ENCODE measurements around the gene HPCAL1.

The HPCAL1 gene

DNA sequence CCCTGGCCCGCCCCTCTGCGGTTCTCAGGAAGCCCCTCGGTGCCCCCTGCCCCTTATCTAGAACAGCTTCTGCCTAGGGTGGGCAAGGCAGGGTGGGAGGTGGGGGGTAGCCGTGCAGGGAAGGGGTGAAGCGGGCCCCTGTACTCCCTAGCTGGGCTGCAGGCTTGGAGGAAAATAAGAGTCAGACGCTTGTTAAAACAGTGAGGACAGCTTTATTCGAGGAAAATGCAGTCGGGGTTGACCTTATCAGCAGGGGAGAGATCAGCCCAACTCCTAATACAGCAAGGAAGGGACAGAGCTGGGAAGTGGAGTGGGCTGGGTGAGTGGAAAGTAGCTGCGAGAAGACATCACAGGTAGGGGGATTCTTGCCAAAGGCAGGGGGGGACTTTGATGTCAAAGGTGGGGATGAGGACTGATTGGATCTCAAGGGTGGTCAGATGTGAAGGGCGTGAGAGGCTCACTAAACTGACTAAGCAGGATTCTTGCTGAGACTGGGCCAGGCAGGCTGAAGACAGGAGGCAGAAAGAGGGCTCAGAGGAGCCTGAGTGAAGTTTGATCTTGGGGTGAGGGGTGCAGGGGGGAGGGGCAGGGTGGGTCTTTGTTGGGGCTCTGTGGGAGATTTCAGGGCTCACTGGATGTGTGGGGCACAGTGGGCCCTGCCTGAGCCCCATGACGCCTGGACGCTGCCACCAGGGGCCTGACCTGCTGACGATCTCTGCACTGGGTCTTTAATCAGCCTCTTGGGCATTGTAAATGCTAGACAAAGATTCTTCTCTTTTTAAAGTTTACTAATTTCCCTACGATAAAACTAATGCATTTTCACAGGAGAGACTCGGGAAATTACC lies 29.9 kb downstream of the HPCAL1 start:
- Histone ChIP-seq H3F3A (ENCODE audit: low read depth) (0 out of 2 replicates have a peak, but pooled peaks cover 5% of the 10 kb centered on the region), H4K20me1 (ENCODE audit: insufficient read depth, low read length, poor library complexity, severe bottlenecking) (no peaks in the 10 kb centered on the region), H3K27me3 (ENCODE audit: insufficient read depth, low read length, poor library complexity, severe bottlenecking) (no peaks in the 10 kb centered on the region), H2AFZ (ENCODE audit: low read length) (no peak overlapping the region), H3K36me3 (ENCODE audit: insufficient read depth, low read length) (peaks cover 8% of the 10 kb centered on the region; the same call in 1 of the 2 replicates), H3K9ac (ENCODE audit: low read depth, low read length, poor library complexity, severe bottlenecking) (peak overlapping the region; percentile 71), H3K4me3 (ENCODE audit: low read length, poor library complexity, severe bottlenecking) (peak overlapping the region; percentile 70), H3K4me1 (ENCODE audit: insufficient read depth, low read length, poor library complexity, severe bottlenecking) (peaks cover 60% of the 10 kb centered on the region), H3K79me2 (ENCODE audit: insufficient read depth, low read length) (peaks cover 97% of the 10 kb centered on the region), H3K9me3 (ENCODE audit: insufficient read depth, low read depth, low read length) (no peaks in the 10 kb centered on the region; the same call in 1 of the 2 replicates), H3K9me2 (replicated peaks; ENCODE audit: low read depth, low read length) (no peaks in the 10 kb centered on the region), H3K4me2 (ENCODE audit: low read depth, low read length, poor library complexity, severe bottlenecking) (peak overlapping the region; percentile 82)
- no peak for TF ChIP-seq EZH2phosphoT487 (IDR thresholded peaks at IDR 0.05; ENCODE audit: borderline replicate concordance)
- TF ChIP-seq CTCF (conservative IDR thresholded peaks at IDR 0.05; ENCODE audit: low read length), result no peak

- Histone ChIP-seq H3K9me2 (replicated peaks; ENCODE audit: low read depth, low read length) (no peaks in the 10 kb centered on the region), H3K4me1 (ENCODE audit: insufficient read depth, low read length, poor library complexity, severe bottlenecking) (peaks cover 56% of the 10 kb centered on the region), H3K4me3 (ENCODE audit: low read length, poor library complexity, severe bottlenecking) (peak overlapping the region; percentile 4), H3K9ac (ENCODE audit: low read depth, low read length, poor library complexity, severe bottlenecking) (peak overlapping the region; percentile 71), H3K36me3 (ENCODE audit: insufficient read depth, low read length) (peaks cover 8% of the 10 kb centered on the region; the same call in 1 of the 2 replicates), H3K4me2 (ENCODE audit: low read depth, low read length, poor library complexity, severe bottlenecking) (peak overlapping the region; percentile 82), H3K27me3 (ENCODE audit: insufficient read depth, low read length, poor library complexity, severe bottlenecking) (no peaks in the 10 kb centered on the region), H2AFZ (ENCODE audit: low read length) (no peak overlapping the region), H3K9me3 (ENCODE audit: insufficient read depth, low read depth, low read length) (no peaks in the 10 kb centered on the region; the same call in 1 of the 2 replicates), H3F3A (ENCODE audit: low read depth) (0 out of 2 replicates have a peak, but pooled peaks cover 5% of the 10 kb centered on the region), H3K79me2 (ENCODE audit: insufficient read depth, low read length) (peaks cover 97% of the 10 kb centered on the region; the same call in 1 of the 2 replicates), H4K20me1 (ENCODE audit: insufficient read depth, low read length, poor library complexity, severe bottlenecking) (no peaks in the 10 kb centered on the region)
- no peak for TF ChIP-seq CTCF (conservative IDR thresholded peaks at IDR 0.05; ENCODE audit: low read length)
- TF ChIP-seq EZH2phosphoT487 (IDR thresholded peaks at IDR 0.05; ENCODE audit: borderline replicate concordance), result no peak
Observed at GRCh38 chr2:10333247-10333613, 30.5 kb downstream of the HPCAL1 start.

GRCh38 chr2:10333966-10334365 lies 31.3 kb downstream of the HPCAL1 start:
- no peaks in the 10 kb centered on the region for H4K20me1 ChIP-seq (ENCODE audit: insufficient read depth, low read length, poor library complexity, severe bottlenecking)
- H3F3A ChIP-seq (ENCODE audit: low read depth), result 0 out of 2 replicates have a peak, but pooled peaks cover 5% of the 10 kb centered on the region
- peaks cover 50% of the 10 kb centered on the region for H3K4me1 ChIP-seq (ENCODE audit: insufficient read depth, low read length, poor library complexity, severe bottlenecking)
- no peak overlapping the region for H3K9ac ChIP-seq (ENCODE audit: low read depth, low read length, poor library complexity, severe bottlenecking)
- H3K9me2 ChIP-seq (replicated peaks; ENCODE audit: low read depth, low read length), result no peaks in the 10 kb centered on the region
- H3K4me2 ChIP-seq (ENCODE audit: low read depth, low read length, poor library complexity, severe bottlenecking), result no peak overlapping the region
- peaks cover 98% of the 10 kb centered on the region; the same call in 1 of the 2 replicates for H3K79me2 ChIP-seq (ENCODE audit: insufficient read depth, low read length)
- no peaks in the 10 kb centered on the region for H3K27me3 ChIP-seq (ENCODE audit: insufficient read depth, low read length, poor library complexity, severe bottlenecking)
- no peaks in the 10 kb centered on the region; the same call in 1 of the 2 replicates for H3K9me3 ChIP-seq (ENCODE audit: insufficient read depth, low read depth, low read length)
- no peak overlapping the region for H2AFZ ChIP-seq (ENCODE audit: low read length)
- no peak overlapping the region for H3K4me3 ChIP-seq (ENCODE audit: low read length, poor library complexity, severe bottlenecking)
- H3K36me3 ChIP-seq (ENCODE audit: insufficient read depth, low read length), result peaks cover 12% of the 10 kb centered on the region; the same call in 1 of the 2 replicates
- no peak for TF ChIP-seq CTCF (conservative IDR thresholded peaks at IDR 0.05; ENCODE audit: low read length)
- TF ChIP-seq EZH2phosphoT487 (IDR thresholded peaks at IDR 0.05; ENCODE audit: borderline replicate concordance), result no peak

All from Loucy (cell line).